Hypothalamus (tissue), 51 donors: Measurements from ENCODE around the gene FAM185A.
"Not testable (repeated sequence)": the region's sequence is repeated elsewhere in the genome, so short reads cannot be mapped to it uniquely, and the experiment has no call there.

ENCODE experiments used
- DNase-seq, 51 donors: peaks; one replicate each; lab custom pipeline; 2025; lab: John Stamatoyannopoulos, UW

The FAM185A gene

DNA sequence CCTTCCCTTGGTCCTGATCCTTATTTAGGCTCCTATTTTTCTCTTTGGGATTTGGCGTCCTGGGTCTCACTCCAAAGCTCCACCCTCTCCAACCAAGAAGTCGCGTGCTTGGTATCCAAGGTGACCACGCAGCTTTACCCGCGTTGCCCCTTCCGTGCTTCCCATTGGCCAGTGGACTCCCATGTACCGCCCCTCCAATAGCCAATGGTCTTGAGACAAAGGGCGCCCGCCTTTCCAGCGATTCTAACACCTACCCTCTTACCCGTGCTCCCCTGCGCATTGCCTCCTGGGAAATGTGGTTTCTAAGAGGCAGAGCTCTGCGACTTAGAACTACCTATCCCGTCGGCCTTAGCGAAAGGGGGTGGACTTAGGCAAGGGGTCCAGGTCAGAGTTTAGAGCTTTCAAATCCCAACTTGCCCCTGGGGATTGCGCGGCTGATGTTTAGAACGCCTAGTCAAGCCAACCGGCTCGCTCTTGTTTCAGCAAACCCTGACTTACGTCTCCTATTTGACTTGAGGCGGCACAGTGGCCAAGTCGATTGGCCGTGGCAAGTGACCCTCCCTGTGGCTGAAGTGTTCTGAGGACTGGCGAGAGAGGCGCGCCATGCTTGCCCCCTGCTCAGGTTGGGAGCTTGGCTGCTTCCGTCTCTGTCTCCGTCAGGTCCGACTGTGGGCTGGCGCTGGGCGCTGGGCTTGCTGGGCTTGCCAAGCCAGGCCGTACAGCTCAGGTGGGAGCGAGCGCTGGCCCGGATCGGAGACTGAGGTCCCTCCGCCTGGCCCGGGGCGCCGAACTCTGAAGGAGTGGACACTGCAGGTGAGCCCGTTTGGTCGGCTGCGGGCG lies at the start of gene FAM185A:
Gene FAM185A (plus strand): TSS at position 395 of the 840 bp plus-strand sequence. CDS start 209 bp downstream, at position 604.
- DNase-seq = peak; percentile 57 to 100 (median 98)

DNA sequence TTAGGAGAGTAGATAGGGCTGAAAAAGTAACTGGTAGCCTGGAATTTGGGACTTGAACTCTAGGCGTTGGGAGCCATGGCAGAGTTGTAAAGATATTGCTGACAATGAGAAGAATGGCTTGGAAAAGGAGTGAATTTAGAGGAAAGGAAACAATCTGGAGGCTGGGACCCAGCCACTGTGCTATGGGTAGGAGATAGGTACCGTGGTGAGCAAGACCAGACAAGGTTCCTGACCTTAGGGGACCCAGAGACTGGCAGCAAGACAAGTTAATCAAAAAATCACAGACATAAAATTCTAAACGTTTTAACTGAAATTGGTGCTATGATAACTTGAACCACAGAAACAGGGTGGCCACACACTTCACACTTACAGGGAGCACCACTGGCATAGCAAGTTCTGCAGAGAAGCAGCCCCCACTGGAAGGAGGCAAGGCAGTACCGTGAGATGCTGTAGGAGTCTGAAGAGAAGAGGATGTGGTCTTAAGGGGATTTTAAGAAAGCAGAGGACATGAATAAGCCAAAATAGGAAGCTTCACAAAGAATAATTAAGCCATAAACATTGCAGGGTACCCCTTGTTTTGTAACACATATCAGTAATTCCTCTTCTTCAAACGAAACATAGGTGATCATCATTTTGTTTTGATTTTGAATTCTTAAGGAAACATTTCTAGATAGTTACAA lies 35.6 kb upstream of the FAM185A start:
- DNase-seq = not testable (repeated sequence)

- DNase-seq = not testable (repeated sequence)
Observed at GRCh38 chr7:102713691-102714080, 35.1 kb upstream of the FAM185A start.

GRCh38 chr7:102714774-102715522 lies 33.9 kb upstream of the FAM185A start:
- not testable (repeated sequence) for DNase-seq

DNA sequence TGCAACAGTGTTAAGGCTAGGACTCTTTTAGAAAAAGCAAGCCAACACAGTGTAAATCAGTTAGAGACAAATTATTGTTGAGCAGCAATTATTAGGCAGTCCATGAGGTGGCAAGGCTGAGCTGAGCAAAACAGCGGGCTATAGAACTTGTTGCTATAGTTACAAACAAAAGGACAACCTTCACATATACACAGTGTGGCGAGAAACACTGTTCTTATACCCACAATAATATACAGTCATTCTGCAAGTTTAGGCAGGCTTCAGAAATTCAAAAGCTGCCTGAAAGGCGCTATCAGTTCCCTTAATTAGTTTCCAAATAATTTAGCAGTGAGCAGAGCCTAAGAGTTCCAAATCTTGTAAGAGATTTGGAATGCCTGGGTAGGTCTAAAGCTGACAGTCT lies 33.1 kb upstream of the FAM185A start:
- not testable (repeated sequence) for DNase-seq

DNA sequence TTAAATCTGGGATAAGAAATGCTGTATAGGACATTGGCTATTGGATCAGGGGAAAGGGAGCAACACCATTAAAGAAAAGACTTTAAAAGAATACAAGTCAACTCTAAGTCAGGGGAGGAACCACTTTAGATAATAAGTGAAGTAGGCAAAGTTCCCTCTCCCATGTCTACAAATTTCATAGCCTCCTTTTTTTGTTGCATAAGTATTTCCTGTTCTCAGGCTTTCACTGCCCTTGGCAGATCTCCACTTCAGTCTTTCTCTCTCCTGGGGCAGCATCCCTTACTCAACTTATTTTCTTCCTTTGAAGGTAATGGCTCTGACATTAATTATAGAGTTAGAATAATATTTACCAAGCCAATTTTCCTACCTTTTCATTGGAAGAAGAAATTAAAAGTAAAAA lies 30.3 kb upstream of the FAM185A start:
- not testable (repeated sequence) for DNase-seq

DNA sequence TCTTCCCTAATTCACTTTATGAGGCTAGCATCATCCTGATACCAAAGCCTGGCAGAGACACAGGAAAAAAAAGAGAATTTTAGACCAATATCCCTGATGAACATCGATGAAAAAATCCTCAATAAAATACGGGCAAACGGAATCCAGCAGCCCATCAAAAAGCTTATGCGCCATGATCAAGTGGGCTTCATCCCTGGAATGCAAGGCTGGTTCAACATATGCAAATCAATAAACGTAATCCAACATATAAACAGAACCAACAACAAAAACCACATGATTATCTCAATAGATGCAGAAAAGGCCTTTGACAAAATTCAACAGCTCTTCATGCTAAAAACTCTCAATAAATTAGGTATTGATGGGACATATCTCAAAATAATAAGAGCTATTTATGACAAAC lies 22.6 kb upstream of the FAM185A start:
- not testable (repeated sequence) for DNase-seq

- not testable (repeated sequence) for DNase-seq
Observed at GRCh38 chr7:102729670-102730069, 19.1 kb upstream of the FAM185A start.

GRCh38 chr7:102730431-102730830 lies 18.4 kb upstream of the FAM185A start:
- not testable (repeated sequence) for DNase-seq

DNA sequence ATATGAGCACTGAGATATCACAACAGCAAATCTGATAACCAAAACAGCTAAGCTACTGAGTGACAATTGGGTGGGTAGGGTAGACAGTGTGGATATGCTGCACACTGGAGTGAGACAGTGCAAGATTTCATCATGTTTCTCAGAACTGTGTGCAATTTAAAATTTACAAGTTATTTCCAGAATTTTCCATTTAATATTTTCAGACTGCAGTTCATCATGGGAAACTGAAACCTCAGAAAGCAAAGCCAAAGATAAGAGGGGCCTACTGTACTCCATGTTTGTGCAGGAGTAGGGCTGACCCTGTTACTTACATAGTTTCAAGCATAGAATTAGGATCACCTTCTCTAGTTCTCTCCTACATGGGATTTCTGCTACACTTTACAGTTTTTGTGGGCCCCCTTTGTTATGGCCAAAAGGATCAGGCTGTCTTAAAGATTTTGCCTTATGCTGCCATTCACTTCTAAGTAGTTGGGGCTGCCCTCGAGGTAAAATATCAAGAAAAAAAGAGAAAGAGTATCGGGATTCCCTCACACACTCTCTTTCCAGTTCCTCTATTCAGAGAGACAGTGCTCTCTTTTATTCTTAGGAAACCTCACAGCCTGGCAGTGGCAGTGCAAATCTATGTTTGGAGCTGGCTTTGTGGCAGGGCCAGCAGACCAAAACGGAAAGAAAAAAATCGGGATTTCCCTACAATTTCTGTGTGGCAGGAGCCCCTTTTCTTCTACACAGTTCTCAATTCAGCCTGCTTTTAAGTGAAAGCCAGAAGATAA lies 6.6 kb upstream of the FAM185A start:
- DNase-seq = peak in 4 of 51 donors; percentile 4 to 54 (median 13)

GRCh38 chr7:102743861-102744260 lies 4.9 kb upstream of the FAM185A start:
- peak in 5 of 51 donors; percentile 1 to 18 (median 4) for DNase-seq

DNA sequence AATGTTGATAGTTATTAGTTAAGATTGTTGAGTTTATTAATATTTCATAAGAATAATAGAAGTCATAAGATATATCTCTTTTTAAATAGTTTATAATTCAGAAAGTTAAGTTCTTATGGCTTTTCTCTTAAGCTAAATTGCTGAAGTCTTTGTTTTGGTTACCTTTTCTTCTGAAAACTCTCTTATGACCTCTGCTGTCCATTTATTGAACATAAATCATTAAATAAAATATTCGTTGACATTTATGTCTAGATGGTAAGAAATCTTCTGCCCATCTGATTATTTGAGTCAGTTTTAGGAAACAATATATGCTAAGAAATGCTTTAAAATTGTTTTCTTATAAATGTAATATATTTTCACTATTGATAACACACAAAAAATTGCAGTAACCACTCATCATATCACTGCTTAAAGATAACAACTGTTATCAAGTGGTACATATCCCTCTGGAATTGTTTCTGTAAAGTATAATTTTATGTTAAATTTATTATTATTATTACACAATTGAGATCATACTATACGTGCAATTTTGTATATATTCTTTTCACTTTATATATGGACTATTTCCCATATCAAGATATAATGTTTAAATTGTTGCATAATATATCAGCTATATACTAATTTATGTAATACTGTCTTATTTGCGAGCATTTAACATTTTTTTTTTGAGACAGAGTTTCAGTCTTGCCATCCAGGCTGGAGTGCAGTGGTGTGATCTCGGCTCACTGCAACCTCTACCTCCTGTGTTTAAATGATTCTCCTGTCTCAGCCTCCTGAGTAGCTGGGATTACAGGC lies 3.1 kb upstream of the FAM185A start:
- not testable (repeated sequence) for DNase-seq

GRCh38 chr7:102749445-102749786 lies 617 bp downstream of the FAM185A start:
- DNase-seq = not testable (repeated sequence)

DNA sequence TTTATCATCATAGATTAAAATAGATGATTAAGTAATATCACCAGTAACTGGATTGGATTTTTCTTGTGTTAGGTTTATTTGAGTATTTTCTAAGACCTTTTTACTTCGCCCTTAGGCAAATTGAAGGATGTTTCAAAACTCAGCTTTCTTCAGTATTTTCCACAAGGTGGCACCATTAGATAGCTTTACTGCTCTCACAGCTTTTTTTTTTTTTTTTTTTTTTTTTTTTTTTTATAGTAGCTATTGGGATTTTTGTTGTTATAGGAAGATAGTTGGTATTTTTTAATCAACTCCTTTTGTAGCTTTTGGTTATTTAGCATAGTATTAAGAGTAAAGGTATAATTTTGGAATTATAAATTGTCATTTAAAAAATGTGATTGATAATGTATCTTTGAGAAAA lies 9.4 kb downstream of the FAM185A start:
- not testable (repeated sequence) for DNase-seq

GRCh38 chr7:102759934-102760333 lies 11.1 kb downstream of the FAM185A start:
- DNase-seq = not testable (repeated sequence)

DNA sequence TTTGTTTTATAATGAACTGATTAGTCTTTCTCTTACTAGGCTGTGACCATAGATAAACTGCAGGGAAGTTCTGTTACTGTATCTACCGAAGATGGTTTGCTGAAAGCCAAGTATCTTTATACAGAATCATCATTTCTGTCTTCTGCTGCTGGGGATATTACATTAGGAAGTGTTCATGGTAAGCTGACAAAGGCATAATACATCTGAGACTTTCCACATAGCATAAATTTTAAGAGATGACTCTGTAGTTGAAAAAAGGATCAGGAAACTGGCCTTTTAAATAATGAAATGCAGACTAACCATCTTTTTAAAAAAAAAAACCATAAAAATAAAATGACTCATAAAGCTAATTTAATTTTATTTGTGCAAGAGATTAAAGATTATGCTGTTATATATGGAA lies 12.4 kb downstream of the FAM185A start:
- DNase-seq = not testable (repeated sequence)

DNA sequence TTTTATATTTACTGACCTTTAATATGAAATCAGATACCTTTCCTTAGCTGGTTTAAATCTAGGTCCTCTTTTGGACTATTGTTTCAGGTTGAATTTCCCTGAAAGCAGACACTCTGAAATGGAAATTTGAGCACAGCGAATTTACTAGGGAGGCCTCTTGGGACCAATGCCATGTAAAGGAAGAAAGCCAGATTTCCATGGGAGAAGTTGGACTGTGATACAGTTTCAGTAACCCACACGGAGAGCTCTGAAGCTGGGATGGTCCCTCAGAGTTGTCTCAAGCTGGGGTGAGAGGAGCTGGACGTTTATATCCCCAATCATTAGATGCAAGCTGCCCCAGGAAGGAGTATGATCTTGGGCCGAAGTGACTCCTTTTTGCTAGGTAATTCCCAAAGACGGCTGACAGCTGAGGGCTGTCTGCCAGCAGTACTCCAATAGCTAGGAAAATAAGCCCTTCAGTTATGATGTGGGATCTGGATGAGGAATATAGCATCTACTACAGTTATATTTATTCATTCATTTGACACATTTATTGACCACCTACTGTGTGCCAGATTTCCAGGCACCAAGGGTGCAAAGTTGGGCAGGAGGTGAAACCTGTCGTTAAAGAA lies 14.6 kb downstream of the FAM185A start:
- DNase-seq = not testable (repeated sequence)

DNA sequence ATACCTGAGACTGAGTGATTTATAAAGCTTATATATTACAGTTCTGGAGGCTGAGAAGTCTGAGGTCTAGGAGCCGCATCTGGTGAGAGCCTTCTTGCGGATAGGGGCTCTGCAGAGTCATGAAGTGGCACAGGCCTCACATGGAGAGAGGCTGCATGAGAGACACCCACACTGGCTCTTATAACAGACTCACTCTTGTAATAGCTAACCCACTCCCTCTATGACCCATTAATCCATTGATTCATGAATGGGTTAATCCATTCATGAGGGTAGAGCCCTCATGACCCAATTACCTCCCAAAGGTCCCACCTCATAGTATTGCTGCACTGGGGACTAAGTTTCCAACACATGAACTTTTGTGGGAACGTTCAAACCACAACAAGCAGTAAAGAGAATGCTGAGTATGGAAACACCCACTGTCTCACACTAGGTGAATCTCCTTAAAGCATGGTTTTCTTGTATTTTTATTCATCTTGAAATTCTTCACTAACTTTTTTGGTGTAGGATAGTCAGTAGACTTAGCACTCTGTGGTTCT lies 20.9 kb downstream of the FAM185A start:
- not testable (repeated sequence) for DNase-seq

GRCh38 chr7:102770467-102770866 lies 21.7 kb downstream of the FAM185A start:
- DNase-seq = not testable (repeated sequence)
